HUES48 (cell line): ENCODE data around the gene KIF26B.
"Not testable (repeated sequence)": the region's sequence is repeated elsewhere in the genome, so short reads cannot be mapped to it uniquely, and the experiment has no call there.

Experiments used
- H3K27ac ChIP-seq: one replicate; pipeline ENCODE4 v1.7.0; 2013; ENCODE audit warnings: low read depth, low read length, inconsistent platforms
- H3K27me3 ChIP-seq: 2 replicates; pipeline ENCODE4 v1.6.1; 2013; ENCODE audit warnings: mild to moderate bottlenecking, low read length; ENCODE audit not compliant: control insufficient read depth, insufficient read depth
- H3K36me3 ChIP-seq: 2 replicates; pipeline ENCODE4 v1.6.1; 2013; ENCODE audit warnings: low read length; ENCODE audit not compliant: control insufficient read depth, insufficient read depth
- H3K4me1 ChIP-seq: 2 replicates; pipeline ENCODE4 v1.6.1; 2013; ENCODE audit warnings: mild to moderate bottlenecking, low read length; ENCODE audit not compliant: control insufficient read depth, insufficient read depth
- H3K4me3 ChIP-seq: 2 replicates; pipeline ENCODE4 v1.5.1; 2013; ENCODE audit warnings: mild to moderate bottlenecking, low read depth, low read length
- H3K9ac ChIP-seq: 2 replicates; pipeline ENCODE4 v1.6.1; 2013; ENCODE audit warnings: mild to moderate bottlenecking, low read depth, low read length, moderate library complexity
- H3K9me3 ChIP-seq: 2 replicates; pipeline ENCODE4 v1.6.1; 2013; ENCODE audit warnings: low read length; ENCODE audit not compliant: control insufficient read depth, insufficient read depth

Gene KIF26B

DNA sequence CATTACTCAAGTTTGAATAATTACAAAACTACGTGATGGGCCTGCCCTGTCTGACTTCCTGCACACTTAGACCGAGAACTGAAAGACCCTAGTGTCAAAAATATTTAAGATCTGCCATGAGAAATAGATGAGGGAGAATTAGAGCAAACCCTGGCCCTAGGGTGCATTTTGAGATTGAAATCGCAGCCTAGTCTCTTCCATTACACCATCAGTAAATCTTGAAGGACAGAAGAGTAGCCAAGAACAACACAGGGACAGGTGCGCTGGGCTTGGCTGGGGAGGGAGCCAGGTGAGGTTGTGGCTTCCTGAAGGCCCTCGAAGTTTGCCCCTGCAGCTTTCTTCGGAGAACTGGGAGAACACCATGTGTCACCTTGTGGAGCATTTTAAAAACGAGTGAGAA, 36.7 kb upstream of the KIF26B start:
- Histone ChIP-seq H3K9ac (no peak overlapping the region), H3K36me3 (no peaks in the 10 kb centered on the region), H3K4me3 (no peak overlapping the region), H3K9me3 (no peaks in the 10 kb centered on the region), H3K4me1 (no peaks in the 10 kb centered on the region), H3K27ac (no peak overlapping the region), H3K27me3 (no peaks in the 10 kb centered on the region)

DNA sequence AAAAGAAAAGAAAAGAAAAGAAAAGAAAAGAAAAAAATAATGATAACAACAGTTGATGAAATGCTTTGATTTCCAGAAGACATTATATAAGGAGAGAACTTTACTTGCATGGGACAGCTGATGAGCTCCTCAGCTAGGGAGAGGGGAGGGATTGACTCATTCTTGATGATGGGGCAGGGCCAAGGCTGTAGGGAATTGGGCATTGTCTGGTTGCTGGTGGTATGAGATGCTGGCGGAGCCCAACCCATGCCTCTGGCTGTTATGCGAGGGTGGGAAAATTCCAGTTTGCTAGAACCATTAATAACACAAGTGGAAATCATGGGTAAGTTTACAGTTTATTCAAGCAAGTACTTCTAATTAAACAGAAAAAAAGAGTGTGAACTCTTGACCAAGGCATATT, 36.0 kb upstream of the KIF26B start:
- no peak overlapping the region for H3K9ac ChIP-seq
- H3K27me3 ChIP-seq: no peaks in the 10 kb centered on the region
- no peak overlapping the region for H3K4me3 ChIP-seq
- no peaks in the 10 kb centered on the region for H3K9me3 ChIP-seq
- no peaks in the 10 kb centered on the region for H3K36me3 ChIP-seq
- H3K27ac ChIP-seq: no peak overlapping the region
- no peaks in the 10 kb centered on the region for H3K4me1 ChIP-seq

DNA sequence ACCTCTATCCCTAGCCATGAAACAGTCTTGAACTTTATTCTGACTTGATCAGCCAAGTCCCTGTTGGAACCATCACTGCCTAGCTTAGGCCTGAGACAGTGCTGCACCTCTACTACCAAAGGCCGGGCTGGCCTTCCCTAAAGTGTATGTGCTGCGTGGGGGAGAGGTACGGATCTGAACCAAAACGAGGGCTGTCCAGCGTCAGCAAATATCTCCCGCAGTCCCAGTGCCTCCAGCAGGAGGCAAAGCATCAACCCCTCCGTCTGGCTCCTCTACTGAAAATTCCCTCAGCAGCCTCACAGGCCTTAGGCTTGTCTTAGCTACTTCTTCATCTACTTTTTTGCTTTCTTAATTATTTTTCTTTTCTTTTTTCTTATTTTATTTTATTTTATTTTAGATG, 33.3 kb upstream of the KIF26B start:
- H3K9me3 ChIP-seq: no peaks in the 10 kb centered on the region
- H3K27me3 ChIP-seq: no peaks in the 10 kb centered on the region

DNA sequence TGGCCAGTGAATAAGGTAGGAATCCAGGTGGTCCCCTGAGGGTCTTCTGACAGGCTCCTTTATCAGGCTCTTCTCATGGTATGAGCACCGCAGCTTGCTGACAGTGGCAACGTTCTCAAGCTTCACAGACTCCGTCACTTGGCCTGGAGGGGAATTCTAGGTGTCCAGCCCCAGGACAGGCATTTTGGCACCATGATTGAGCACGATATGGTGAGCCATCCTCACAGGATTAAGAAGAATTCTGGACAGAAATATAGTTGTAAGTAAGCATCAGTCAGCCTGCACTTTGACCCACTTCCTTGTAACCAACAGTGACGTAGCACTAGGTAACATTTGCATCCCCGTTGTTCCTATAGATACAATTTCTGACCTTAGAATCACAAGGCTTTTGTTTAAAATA, 30.5 kb upstream of the KIF26B start:
- Histone ChIP-seq H3K9ac (no peak overlapping the region), H3K4me1 (peaks cover 9% of the 10 kb centered on the region), H3K36me3 (no peaks in the 10 kb centered on the region), H3K27me3 (no peaks in the 10 kb centered on the region), H3K27ac (no peak overlapping the region), H3K4me3 (no peak overlapping the region), H3K9me3 (no peaks in the 10 kb centered on the region)

More for the DNA sequence above, 33.3 kb upstream of the KIF26B start:
- H3K9ac ChIP-seq: no peak overlapping the region
- H3K4me3 ChIP-seq: no peak overlapping the region
- peaks cover 9% of the 10 kb centered on the region for H3K4me1 ChIP-seq
- no peak overlapping the region for H3K27ac ChIP-seq
- H3K36me3 ChIP-seq: no peaks in the 10 kb centered on the region

DNA sequence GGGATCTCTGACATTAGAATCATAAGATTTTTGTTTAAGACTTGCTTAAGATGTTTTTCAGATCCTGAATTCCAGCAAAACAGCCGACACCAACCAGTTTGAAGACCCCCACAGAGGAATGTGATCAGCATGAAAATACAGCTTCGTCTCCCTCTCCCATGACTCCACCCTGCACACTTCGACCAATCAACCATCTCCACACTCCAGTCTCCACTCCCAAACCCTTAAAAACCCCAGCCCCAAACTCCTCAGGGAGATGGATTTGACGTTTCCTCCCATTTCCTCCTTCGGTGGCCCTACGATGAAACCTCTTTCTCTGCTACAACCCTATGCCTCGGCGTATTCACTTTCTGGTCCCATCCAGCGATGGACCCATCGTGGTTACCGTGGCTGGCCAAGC, 30.1 kb upstream of the KIF26B start:
- Histone ChIP-seq H3K4me1 (peaks cover 9% of the 10 kb centered on the region), H3K36me3 (no peaks in the 10 kb centered on the region), H3K27me3 (no peaks in the 10 kb centered on the region), H3K27ac (no peak overlapping the region), H3K4me3 (no peak overlapping the region), H3K9ac (no peak overlapping the region), H3K9me3 (no peaks in the 10 kb centered on the region)

DNA sequence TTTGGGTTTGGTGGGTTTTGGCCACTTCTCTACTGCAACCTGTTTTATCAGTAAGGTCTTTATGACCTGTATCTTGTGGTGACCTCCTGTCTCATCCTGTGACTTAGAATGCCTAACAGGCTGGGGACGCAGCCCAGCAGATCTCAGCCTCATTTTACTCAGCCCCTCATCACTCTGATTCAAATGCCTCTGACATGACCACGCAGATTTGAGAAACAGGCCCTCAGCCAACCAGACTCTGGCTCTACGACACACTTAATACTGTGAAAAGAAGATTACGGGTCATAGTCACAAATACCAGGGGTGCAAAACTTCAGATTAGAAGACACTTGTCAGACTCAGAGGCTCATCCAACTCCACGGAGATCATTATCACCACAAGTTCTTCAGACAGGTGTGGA, 28.3 kb upstream of the KIF26B start:
- no peaks in the 10 kb centered on the region for H3K36me3 ChIP-seq
- H3K4me1 ChIP-seq: peaks cover 9% of the 10 kb centered on the region
- no peaks in the 10 kb centered on the region for H3K27me3 ChIP-seq
- no peaks in the 10 kb centered on the region for H3K9me3 ChIP-seq
- no peak overlapping the region for H3K9ac ChIP-seq
- H3K27ac ChIP-seq: no peak overlapping the region
- H3K4me3 ChIP-seq: no peak overlapping the region

DNA sequence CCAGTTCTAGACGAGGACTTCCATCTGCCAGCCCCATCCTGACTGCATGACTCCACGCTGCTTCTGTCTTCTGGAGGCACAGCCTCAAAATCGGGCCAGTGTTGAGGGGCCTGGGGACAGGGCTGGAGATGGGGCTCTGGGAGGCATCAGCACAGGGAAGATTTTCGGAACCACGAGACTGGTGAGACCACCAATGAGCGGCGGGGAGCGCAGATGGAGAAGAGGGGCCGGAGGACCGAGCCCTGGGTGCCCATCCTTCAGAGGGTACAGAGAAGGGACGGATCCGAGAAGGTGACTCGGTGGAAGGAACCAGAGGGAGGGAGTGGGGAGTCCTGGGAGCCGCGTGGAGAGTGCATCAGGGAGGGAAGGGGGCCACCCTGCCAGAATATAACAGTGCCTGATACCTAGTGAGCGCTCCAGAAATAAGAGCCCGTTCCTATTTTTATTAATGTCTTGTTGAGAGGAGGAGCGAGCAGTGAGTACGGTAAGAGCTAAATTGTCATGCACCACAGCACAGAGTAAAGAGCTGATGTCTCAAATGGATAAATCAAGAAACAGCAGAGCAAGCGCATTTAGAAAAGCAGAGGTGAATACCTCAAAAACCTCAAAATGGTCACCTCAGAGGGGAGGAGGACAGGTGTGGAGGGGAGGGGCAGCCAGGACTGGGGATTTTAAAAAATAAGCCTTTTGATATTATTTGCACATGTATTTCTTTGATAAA, 26.2 kb upstream of the KIF26B start:
- Histone ChIP-seq H3K9me3 (no peaks in the 10 kb centered on the region), H3K4me3 (no peak overlapping the region), H3K27me3 (no peaks in the 10 kb centered on the region), H3K27ac (no peak overlapping the region), H3K9ac (no peak overlapping the region), H3K4me1 (peaks cover 9% of the 10 kb centered on the region), H3K36me3 (no peaks in the 10 kb centered on the region)

DNA sequence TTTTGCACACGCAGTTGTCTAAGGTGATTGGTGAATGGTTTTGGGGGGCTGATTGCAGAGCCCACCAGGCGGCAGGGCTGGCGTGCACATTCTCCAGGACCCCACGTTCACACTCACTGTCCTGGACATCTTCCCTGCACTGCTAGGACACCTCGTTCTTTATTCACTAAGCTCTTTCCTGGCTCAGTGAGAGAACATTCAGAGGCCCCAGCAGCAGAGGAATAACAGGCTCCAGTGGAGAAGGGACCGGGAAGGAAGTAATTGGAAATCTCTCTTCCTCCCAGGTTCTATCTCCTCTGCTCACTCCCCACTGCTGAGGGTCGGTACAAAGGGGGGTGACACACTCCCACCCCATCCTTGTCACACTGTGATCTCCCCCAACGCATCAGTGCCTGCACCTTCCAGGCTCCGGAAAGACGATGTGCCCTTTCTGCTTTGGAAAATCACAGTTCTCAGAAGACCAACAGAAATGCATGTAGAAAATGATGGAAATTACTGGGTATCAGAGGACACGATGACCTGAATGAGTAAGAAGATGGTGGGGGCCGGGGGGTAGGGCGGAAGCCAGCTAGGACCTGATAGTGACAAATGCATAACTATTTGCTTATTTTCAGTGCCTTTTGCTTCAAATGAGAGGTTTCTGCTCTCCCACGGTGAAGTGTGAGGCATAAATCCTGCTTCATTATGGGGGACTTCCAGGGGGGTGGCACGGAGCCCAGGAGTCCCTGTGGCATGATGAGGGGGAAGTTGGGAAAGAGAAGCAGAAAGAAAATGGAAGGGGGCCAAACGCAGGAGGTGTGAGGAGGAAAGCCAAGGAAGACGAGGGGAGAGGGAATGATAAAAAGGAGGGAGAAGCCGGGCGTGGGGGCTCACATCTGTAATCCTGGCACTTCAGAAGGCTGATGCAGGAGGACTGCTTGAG, 25.2 kb upstream of the KIF26B start:
- H3K9ac ChIP-seq: no peak overlapping the region
- H3K36me3 ChIP-seq: no peaks in the 10 kb centered on the region
- H3K4me1 ChIP-seq: peaks cover 5% of the 10 kb centered on the region
- no peak overlapping the region for H3K27ac ChIP-seq
- no peaks in the 10 kb centered on the region for H3K9me3 ChIP-seq
- H3K27me3 ChIP-seq: no peaks in the 10 kb centered on the region
- H3K4me3 ChIP-seq: no peak overlapping the region

DNA sequence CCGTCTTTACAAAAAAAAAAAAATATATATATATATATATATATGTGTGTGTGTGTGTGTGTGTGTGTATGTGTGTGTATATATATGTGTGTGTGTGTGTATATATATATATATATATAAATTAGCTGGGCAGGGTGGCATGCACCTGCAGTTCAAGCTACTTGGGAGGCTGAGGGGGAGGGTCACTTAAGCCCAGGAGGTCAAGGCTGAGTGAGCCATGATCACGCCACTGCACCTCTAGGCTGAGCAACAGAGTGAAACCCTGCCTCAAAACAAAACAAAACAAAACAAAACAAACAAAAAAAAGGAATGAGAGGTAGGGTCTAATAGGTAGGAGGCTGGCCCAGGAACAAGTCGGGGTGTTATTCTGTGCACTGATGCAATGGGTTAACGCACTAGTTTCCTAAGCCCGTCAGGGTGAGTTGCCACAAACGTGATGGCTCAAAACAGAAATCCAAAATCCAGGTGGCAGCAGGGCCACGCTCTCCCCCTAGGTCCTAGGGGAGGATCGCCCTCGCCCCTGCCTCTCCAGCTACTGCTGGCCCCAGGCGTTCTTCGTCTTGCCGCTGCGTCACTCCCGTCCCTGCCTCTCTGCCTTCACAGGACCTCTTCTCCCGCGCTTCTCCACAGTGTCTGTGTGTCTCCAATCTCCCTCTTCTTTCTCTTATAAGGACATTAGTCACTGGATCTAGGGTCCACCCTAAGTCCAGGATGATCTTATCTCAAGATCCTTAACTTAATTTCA, 24.3 kb upstream of the KIF26B start:
- not testable (repeated sequence) for H3K9ac ChIP-seq, H3K36me3 ChIP-seq, H3K4me3 ChIP-seq, H3K4me1 ChIP-seq, H3K27ac ChIP-seq, H3K27me3 ChIP-seq, H3K9me3 ChIP-seq

DNA sequence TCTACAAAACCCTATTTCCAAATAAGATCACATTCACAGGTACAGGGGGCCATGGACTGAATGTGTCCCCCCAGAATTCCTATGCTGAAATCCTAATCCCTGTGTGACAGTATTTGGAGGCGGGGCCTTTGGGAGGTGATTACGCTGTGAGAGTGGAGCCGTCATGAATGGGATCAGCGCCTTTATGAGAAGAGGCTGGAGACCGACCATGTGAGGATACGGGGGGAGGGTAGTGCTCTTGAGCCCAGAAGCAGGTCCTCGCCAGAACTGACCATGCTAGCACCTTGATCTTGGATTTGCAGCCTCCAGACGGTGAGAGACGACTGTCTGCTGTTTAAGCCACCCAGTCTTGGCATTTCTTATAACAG, 23.8 kb upstream of the KIF26B start:
- H3K9me3 ChIP-seq: no peaks in the 10 kb centered on the region
- H3K9ac ChIP-seq: no peak overlapping the region
- H3K27me3 ChIP-seq: no peaks in the 10 kb centered on the region
- no peaks in the 10 kb centered on the region for H3K36me3 ChIP-seq
- H3K4me3 ChIP-seq: no peak overlapping the region
- no peaks in the 10 kb centered on the region for H3K4me1 ChIP-seq
- no peak overlapping the region for H3K27ac ChIP-seq

DNA sequence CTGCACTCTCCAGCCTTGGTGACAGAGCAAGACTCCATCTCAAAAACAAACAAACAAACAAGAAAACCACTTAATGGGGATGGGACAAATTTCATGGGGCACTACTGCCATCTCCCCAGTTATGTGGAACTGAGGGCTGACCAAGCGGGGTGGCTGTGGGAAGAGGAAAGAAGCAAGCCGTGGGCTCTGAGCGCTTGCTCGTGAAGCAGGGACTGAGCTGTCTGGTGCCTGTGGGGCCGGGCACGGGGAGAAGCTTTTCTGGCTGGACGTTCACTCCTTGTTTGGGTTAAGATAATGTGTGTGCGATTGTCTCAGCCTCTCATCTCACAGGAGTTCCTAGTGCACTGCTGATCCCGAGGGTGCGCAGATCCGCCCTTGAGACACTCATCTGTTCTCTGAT, 22.0 kb upstream of the KIF26B start:
- Histone ChIP-seq H3K4me3 (no peak overlapping the region), H3K9ac (no peak overlapping the region), H3K27me3 (no peaks in the 10 kb centered on the region), H3K4me1 (no peaks in the 10 kb centered on the region), H3K36me3 (no peaks in the 10 kb centered on the region), H3K27ac (no peak overlapping the region), H3K9me3 (no peaks in the 10 kb centered on the region)
